ENCODE data around the gene ZMAT1. TPM values are rescaled to one million over a fixed set of nuclear protein-coding genes. Genes with fewer than 3 reads are reported as not detected.

ZMAT1 gene
- total RNA-seq, 1 experiment from 2014 or later: 0.14 TPM

GRCh38 chrX:101904996-101905395 lies 26.8 kb downstream of the ZMAT1 start:
- CTCF ChIA-PET: no interaction called here
- no TSS peak for BruUV-seq (replicated peaks)
- POLR2A ChIA-PET: no interaction called here

More at GRCh38 chrX:101904996-101905395, 26.8 kb downstream of the ZMAT1 start:
- Mint-ChIP-seq H3K27me3 (ENCODE audit: insufficient read depth, unreplicated experiment) (peaks cover 3% of the 10 kb centered on the region), H3K4me3 (ENCODE audit: unreplicated experiment) (no peak overlapping the region), H3K4me1 (ENCODE audit: low read depth, unreplicated experiment) (no peaks in the 10 kb centered on the region), H3K9me3 (ENCODE audit: unreplicated experiment) (no peaks in the 10 kb centered on the region), H3K36me3 (ENCODE audit: insufficient read depth, unreplicated experiment) (no peaks in the 10 kb centered on the region), H3K27ac (ENCODE audit: unreplicated experiment) (no peak overlapping the region)
- Histone ChIP-seq H3K27me3 (replicated peaks; ENCODE audit: control insufficient read depth, insufficient read depth, low read length) (no peaks in the 10 kb centered on the region), H3K9me3 (no peaks in the 10 kb centered on the region), H3K36me3 (ENCODE audit: control insufficient read depth, insufficient read depth, low read length) (no peaks in the 10 kb centered on the region), H3K4me1 (no peaks in the 10 kb centered on the region), H3K4me3 (ENCODE audit: low read depth, low read length) (no peak overlapping the region)
- DNase-seq: no peak
- intact Hi-C loops (cut with micrococcal nuclease; ENCODE audit: unreplicated experiment): no loop called here
- TF ChIP-seq CTCF (IDR thresholded peaks at IDR 0.05; ENCODE audit: insufficient read depth in 1 of 2, low read depth in 1 of 2, low read length in 1 of 2, severe bottlenecking in 1 of 2, unreplicated experiment in 1 of 2): no peak

Other genes with a start within 250 kb of the ZMAT1 start
- not detected in 2 replicates for gene TCEAL2, start 193.7 kb upstream of the ZMAT1 start, total RNA-seq (2022)
- not detected in 2 replicates for gene TCEAL6, start 210.5 kb upstream of the ZMAT1 start, total RNA-seq (2022)
- gene BEX5, start 223.9 kb upstream of the ZMAT1 start, total RNA-seq (2022): not detected in 2 replicates